Thoracic aorta (tissue), 2 donors: ENCODE data around the gene MROH2B. TPM values are rescaled to one million over a fixed set of nuclear protein-coding genes. Genes with fewer than 3 reads are reported as not detected.

Experiments used
- ATAC-seq: fragments of 150-250 bp; one replicate; pipeline ENCODE4 v1.8.0; 2017; ENCODE audit warnings: low read depth; ENCODE audit not compliant: insufficient number of reproducible peaks, low FRiP score
- DNase-seq: peaks from one replicate; pipeline ENCODE4 v3.0.0-alpha.2; 2020; ENCODE audit warnings: low spot score
- H3K27ac ChIP-seq, 2 donors: fragments of 200-600 bp; sonication (generic); 1 replicate in 1 of 2; 2 replicates in 1 of 2; pipeline ENCODE4 v1.5.1; 2016; ENCODE audit warnings: mild to moderate bottlenecking in 2 of 2, moderate library complexity in 2 of 2
- H3K27me3 ChIP-seq: fragments of 200-600 bp; sonication (generic); replicated peaks from 2 replicates; pipeline ENCODE4 v1.6.0; 2016; ENCODE audit warnings: mild to moderate bottlenecking; ENCODE audit not compliant: insufficient read depth
- H3K36me3 ChIP-seq: fragments of 200-600 bp; sonication (generic); one replicate; pipeline ENCODE4 v1.5.1; 2016
- H3K4me1 ChIP-seq, 2 donors: fragments of 200-600 bp; sonication (generic); 1 replicate in 1 of 2; 2 replicates in 1 of 2; pipeline versions ENCODE4 v1.5.1 to v1.6.0; 2016; ENCODE audit warnings: low read depth in 2 of 2, mild to moderate bottlenecking in 1 of 2; ENCODE audit not compliant: control insufficient read depth in 1 of 2
- H3K4me3 ChIP-seq: fragments of 200-600 bp; sonication (generic); 2 replicates; pipeline ENCODE4 v1.5.1; 2016; ENCODE audit warnings: mild to moderate bottlenecking
- H3K9me3 ChIP-seq: fragments of 200-600 bp; sonication (generic); 2 replicates; pipeline ENCODE4 v1.5.1; 2016
- CTCF ChIP-seq: fragments of 200-600 bp; sonication (generic); IDR thresholded peaks from one replicate; pipeline ENCODE4 v1.5.1; 2019; ENCODE audit warnings: antibody characterized with exemption
- total RNA-seq, 2 donors: library from RNA; depleted of rRNA; stranded (reverse); fragments of >200 nt; gene quantifications; one replicate each; pipeline versions ENCODE4 v1.1.0 to v1.2.3, GENCODE V29; 2016

MROH2B gene
- total RNA-seq, 2 donors from 2014 or later = not detected

- H3K4me1 ChIP-seq = no peaks in the 10 kb centered on the region
- TF ChIP-seq CTCF = no peak
- H3K36me3 ChIP-seq = no peaks in the 10 kb centered on the region
- DNase-seq (no peak), ATAC-seq (no peak)
- H3K9me3 ChIP-seq = no peaks in the 10 kb centered on the region
- H3K4me3 ChIP-seq = no peak overlapping the region
- H3K27me3 ChIP-seq = no peaks in the 10 kb centered on the region
- no peak overlapping the region for H3K27ac ChIP-seq
Measured at GRCh38 chr5:40957048-40957447, 114.1 kb downstream of the MROH2B start.

GRCh38 chr5:40955313-40955712, 115.8 kb downstream of the MROH2B start:
- TF ChIP-seq CTCF = no peak
- ATAC-seq = no peak
- DNase-seq = no peak
- H3K27ac ChIP-seq = no peak overlapping the region
- H3K9me3 ChIP-seq = no peaks in the 10 kb centered on the region
- no peaks in the 10 kb centered on the region for H3K4me1 ChIP-seq
- H3K36me3 ChIP-seq = no peaks in the 10 kb centered on the region
- H3K4me3 ChIP-seq = no peak overlapping the region
- no peaks in the 10 kb centered on the region for H3K27me3 ChIP-seq

Other genes starting within 250 kb of the MROH2B start
- 10 to 100 TPM; 26.1 to 45.4 TPM for gene RPL37, start 236.1 kb downstream of the MROH2B start, total RNA-seq
- 10 to 100 TPM; 13.5 to 21.6 TPM for gene CARD6, start 230.0 kb downstream of the MROH2B start, total RNA-seq
- gene C7, start 161.8 kb downstream of the MROH2B start, total RNA-seq = 100 to 1,000 TPM in 1 of 2 donors, 10 to 100 TPM in 1; 99.5 to 105 TPM
- gene C6, start 142.2 kb upstream of the MROH2B start, total RNA-seq = under 1 TPM; 0.49 to 0.68 TPM